IPS-18a (cell line): ENCODE measurements around the gene DYSF.

Experiments used
- H3K27ac ChIP-seq: one replicate; pipeline ENCODE4 v1.5.1; 2013; ENCODE audit warnings: low read length
- H3K27me3 ChIP-seq: one replicate; pipeline ENCODE4 v1.6.1; 2013; ENCODE audit warnings: mild to moderate bottlenecking, low read length; ENCODE audit not compliant: control insufficient read depth, insufficient read depth
- H3K36me3 ChIP-seq: one replicate; pipeline ENCODE4 v1.6.1; 2013; ENCODE audit warnings: low read depth, low read length; ENCODE audit not compliant: control insufficient read depth
- H3K4me1 ChIP-seq: one replicate; pipeline ENCODE4 v1.6.1; 2013; ENCODE audit warnings: low read depth, low read length; ENCODE audit not compliant: control insufficient read depth
- H3K4me3 ChIP-seq: one replicate; pipeline ENCODE4 v1.5.1; 2013; ENCODE audit warnings: low read length
- H3K9ac ChIP-seq: one replicate; pipeline ENCODE4 v1.6.1; 2013; ENCODE audit warnings: mild to moderate bottlenecking, low read length, moderate library complexity
- H3K9me3 ChIP-seq: one replicate; pipeline ENCODE4 v1.6.1; 2013; ENCODE audit warnings: low read depth, low read length; ENCODE audit not compliant: control insufficient read depth

Gene DYSF

DNA sequence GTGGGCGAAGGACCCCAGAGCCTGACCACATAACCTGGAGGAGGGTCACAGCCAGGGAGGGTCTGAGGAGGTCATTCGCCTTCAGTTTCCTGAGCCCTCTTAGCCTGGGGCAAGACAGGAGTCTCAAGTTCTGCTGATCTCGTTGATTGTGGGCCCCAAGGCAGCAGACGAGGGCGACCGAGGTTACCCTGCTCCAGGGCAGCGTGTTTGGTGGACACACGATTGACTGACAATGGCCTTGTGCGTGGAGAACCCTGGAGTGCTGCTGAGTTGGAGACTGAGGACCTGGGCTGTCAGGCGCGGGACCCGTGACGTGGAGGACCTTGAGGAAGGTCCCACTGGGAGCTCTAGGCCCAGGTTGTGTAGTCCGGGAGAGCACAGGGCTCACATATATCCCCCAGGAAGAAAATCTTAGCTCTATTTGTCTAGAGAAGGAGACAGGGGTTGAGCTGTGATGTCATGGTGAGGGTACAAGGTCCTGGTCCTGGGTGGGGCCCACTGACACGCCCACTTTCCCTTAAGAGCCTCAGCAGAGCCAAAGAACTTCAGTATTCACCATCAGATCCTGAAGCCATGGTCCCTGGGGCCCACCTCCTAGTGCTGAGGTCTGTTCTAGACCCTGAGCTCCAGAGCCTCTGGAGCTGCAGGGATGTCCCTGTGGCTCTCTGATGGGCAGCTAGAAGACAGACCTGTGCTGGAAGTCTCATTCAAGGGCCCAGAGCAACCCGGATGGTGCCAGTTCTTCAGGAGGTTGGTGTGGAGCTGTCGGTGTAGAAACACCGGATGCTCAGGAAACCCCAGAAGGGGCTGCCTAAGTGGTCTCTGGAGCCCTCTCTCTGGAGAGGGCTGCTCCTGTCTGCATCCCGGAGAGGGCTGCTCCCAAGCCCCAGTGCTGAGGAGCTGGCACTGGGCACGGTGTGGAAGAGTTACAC is 53.1 kb downstream of the DYSF start:
- H3K4me1 ChIP-seq = no peaks in the 10 kb centered on the region
- H3K27ac ChIP-seq = no peak overlapping the region
- H3K27me3 ChIP-seq = no peaks in the 10 kb centered on the region
- H3K4me3 ChIP-seq = no peak overlapping the region
- no peaks in the 10 kb centered on the region for H3K36me3 ChIP-seq
- H3K9me3 ChIP-seq = no peaks in the 10 kb centered on the region
- H3K9ac ChIP-seq = no peak overlapping the region

- H3K36me3 ChIP-seq = no peaks in the 10 kb centered on the region
- no peaks in the 10 kb centered on the region for H3K9me3 ChIP-seq
- no peak overlapping the region for H3K27ac ChIP-seq
- H3K9ac ChIP-seq = no peak overlapping the region
- no peak overlapping the region for H3K4me3 ChIP-seq
- H3K4me1 ChIP-seq = no peaks in the 10 kb centered on the region
- H3K27me3 ChIP-seq = no peaks in the 10 kb centered on the region
These were observed 54.1 kb downstream of the DYSF start for GRCh38 chr2:71507476-71507875.

DNA sequence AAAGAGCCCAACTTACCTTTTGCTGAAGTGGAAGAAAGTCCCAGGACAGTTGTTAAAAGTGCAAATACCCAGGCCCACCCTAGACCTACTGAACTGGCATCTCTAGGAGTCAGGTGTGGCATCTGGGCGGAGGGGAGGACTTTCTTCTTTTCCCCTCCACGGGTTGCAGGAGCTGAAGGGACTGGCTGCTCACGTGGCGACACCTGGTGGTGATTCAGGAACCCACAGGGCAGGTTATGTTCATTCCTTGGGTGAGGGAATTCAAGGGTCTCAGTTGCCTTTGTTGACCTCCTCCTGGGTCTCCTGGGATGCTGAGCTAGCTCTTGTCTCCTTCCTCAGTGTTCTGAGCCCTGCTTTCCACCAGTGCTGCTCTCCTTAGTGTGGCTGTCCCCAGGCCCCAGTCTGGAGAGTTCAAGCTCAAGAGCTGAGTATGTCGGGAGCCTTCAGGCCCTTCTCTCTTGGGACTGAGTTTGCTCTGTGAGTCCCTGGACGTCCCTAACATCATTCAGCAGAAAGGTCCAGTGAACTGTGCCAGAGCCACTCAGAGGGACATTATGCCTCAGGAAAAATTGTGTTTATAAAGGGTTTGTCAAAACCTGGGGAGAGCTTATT is 56.9 kb downstream of the DYSF start:
- no peak overlapping the region for H3K27ac ChIP-seq
- no peak overlapping the region for H3K4me3 ChIP-seq
- no peak overlapping the region for H3K9ac ChIP-seq
- H3K27me3 ChIP-seq = no peaks in the 10 kb centered on the region
- no peaks in the 10 kb centered on the region for H3K9me3 ChIP-seq
- no peaks in the 10 kb centered on the region for H3K4me1 ChIP-seq
- no peaks in the 10 kb centered on the region for H3K36me3 ChIP-seq

- Histone ChIP-seq H3K4me3 (no peak overlapping the region), H3K9me3 (no peaks in the 10 kb centered on the region), H3K9ac (no peak overlapping the region), H3K27ac (no peak overlapping the region), H3K27me3 (no peaks in the 10 kb centered on the region), H3K36me3 (no peaks in the 10 kb centered on the region), H3K4me1 (no peaks in the 10 kb centered on the region)
These were observed 57.6 kb downstream of the DYSF start for GRCh38 chr2:71510938-71511337.

- H3K9me3 ChIP-seq = no peaks in the 10 kb centered on the region
- no peak overlapping the region for H3K27ac ChIP-seq
- no peak overlapping the region for H3K9ac ChIP-seq
- no peaks in the 10 kb centered on the region for H3K4me1 ChIP-seq
- H3K36me3 ChIP-seq = no peaks in the 10 kb centered on the region
- no peaks in the 10 kb centered on the region for H3K27me3 ChIP-seq
- H3K4me3 ChIP-seq = no peak overlapping the region
These were observed 58.4 kb downstream of the DYSF start for GRCh38 chr2:71511776-71512175.

- H3K4me1 ChIP-seq = no peaks in the 10 kb centered on the region
- H3K9ac ChIP-seq = no peak overlapping the region
- H3K27ac ChIP-seq = no peak overlapping the region
- no peaks in the 10 kb centered on the region for H3K9me3 ChIP-seq
- H3K36me3 ChIP-seq = no peaks in the 10 kb centered on the region
- no peak overlapping the region for H3K4me3 ChIP-seq
- H3K27me3 ChIP-seq = no peaks in the 10 kb centered on the region
These were observed 59.0 kb downstream of the DYSF start for GRCh38 chr2:71512386-71512785.

GRCh38 chr2:71513096-71513495 is 59.7 kb downstream of the DYSF start:
- H3K27ac ChIP-seq = no peak overlapping the region
- H3K4me1 ChIP-seq = no peaks in the 10 kb centered on the region
- H3K27me3 ChIP-seq = no peaks in the 10 kb centered on the region
- H3K4me3 ChIP-seq = no peak overlapping the region
- no peaks in the 10 kb centered on the region for H3K36me3 ChIP-seq
- no peak overlapping the region for H3K9ac ChIP-seq
- no peaks in the 10 kb centered on the region for H3K9me3 ChIP-seq

DNA sequence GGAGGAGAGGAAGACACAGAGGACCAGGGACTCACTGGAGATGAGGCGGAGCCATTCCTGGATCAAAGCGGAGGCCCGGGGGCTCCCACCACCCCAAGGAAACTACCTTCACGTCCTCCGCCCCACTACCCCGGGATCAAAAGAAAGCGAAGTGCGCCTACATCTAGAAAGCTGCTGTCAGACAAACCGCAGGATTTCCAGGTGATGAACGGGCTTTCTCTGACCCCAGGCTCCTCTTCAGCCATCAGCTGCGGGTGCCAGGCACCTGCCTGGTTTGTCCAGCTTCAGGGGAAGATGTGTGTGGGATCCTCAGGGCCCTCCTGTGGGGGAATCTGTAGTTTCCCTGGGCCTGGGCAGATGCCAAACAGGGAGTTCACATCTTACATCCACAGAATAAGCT is 60.4 kb downstream of the DYSF start:
- Histone ChIP-seq H3K27ac (no peak overlapping the region), H3K9me3 (no peaks in the 10 kb centered on the region), H3K27me3 (no peaks in the 10 kb centered on the region), H3K4me3 (no peak overlapping the region), H3K4me1 (no peaks in the 10 kb centered on the region), H3K9ac (no peak overlapping the region), H3K36me3 (no peaks in the 10 kb centered on the region)

- Histone ChIP-seq H3K27me3 (no peaks in the 10 kb centered on the region), H3K4me1 (no peaks in the 10 kb centered on the region), H3K9me3 (no peaks in the 10 kb centered on the region)
These were observed 63.0 kb downstream of the DYSF start for GRCh38 chr2:71516253-71516888.

GRCh38 chr2:71517851-71518250 is 64.5 kb downstream of the DYSF start:
- Histone ChIP-seq H3K4me3 (no peak overlapping the region), H3K4me1 (no peaks in the 10 kb centered on the region), H3K27ac (no peak overlapping the region), H3K36me3 (no peaks in the 10 kb centered on the region), H3K9me3 (no peaks in the 10 kb centered on the region), H3K27me3 (no peaks in the 10 kb centered on the region), H3K9ac (no peak overlapping the region)

More at GRCh38 chr2:71516253-71516888, 63.0 kb downstream of the DYSF start:
- Histone ChIP-seq H3K9ac (no peak overlapping the region), H3K36me3 (no peaks in the 10 kb centered on the region), H3K4me3 (no peak overlapping the region), H3K27ac (no peak overlapping the region)

DNA sequence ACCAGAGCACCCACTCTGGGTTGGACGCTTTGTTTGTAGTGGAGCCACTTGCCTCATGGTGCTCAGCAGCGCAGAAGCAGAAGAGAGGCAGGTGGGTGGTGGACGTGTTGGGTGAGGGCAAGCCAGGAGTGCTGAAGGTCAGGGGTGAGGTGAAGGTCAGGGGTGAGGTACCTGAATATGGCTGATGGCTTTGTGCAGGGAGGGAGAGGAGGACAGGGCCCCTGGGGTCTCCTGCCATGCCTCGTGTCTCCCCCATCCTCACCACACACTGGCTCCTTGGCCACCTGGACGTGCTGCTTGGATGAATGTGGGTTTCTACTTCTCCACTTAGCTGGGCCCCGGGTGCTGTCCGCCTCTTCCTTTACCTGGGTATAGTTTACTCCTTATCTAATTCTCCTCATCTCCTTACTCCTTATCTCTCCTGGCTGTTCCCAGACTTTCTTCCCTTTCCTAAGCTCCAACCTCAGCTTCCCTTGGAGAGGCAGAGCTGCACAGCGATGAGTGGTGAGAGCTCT is 68.1 kb downstream of the DYSF start:
- H3K27me3 ChIP-seq = no peaks in the 10 kb centered on the region
- H3K36me3 ChIP-seq = no peaks in the 10 kb centered on the region
- H3K4me3 ChIP-seq = no peak overlapping the region
- no peak overlapping the region for H3K9ac ChIP-seq
- H3K9me3 ChIP-seq = no peaks in the 10 kb centered on the region
- no peaks in the 10 kb centered on the region for H3K4me1 ChIP-seq
- no peak overlapping the region for H3K27ac ChIP-seq
